Astrocyte (in vitro differentiated cells and primary cell): Measurements from ENCODE around the gene RUNX1. TPM values are rescaled to one million over a fixed set of nuclear protein-coding genes. Genes with fewer than 3 reads are reported as not detected.

Experiments
- DNase-seq: peaks from one replicate; pipeline ENCODE4 v3.0.0-alpha.2; 2010; ENCODE audit warnings: low read depth
- FAIRE-seq: peaks from 2 replicates; lab custom pipeline; 2011; peaks lifted over from hg19 to GRCh38; lab: Jason Lieb, UNC
- H2AFZ ChIP-seq: 2 replicates; pipeline ENCODE4 v1.6.0; 2012; ENCODE audit warnings: low read depth, low read length, inconsistent platforms
- H3K27ac ChIP-seq: 2 replicates; pipeline ENCODE4 v1.5.1; 2011; ENCODE audit warnings: low read depth, low read length, inconsistent platforms
- H3K27me3 ChIP-seq: 2 replicates; pipeline ENCODE4 v1.6.0; 2011; ENCODE audit warnings: low read length, inconsistent platforms; ENCODE audit not compliant: insufficient read depth
- H3K36me3 ChIP-seq: 2 replicates; pipeline ENCODE4 v1.5.1; 2011; ENCODE audit warnings: low read length, inconsistent platforms; ENCODE audit not compliant: insufficient read depth
- H3K4me1 ChIP-seq: 2 replicates; pipeline ENCODE4 v1.5.1; 2011; ENCODE audit warnings: low read length, inconsistent platforms; ENCODE audit not compliant: insufficient read depth
- H3K4me2 ChIP-seq: 2 replicates; pipeline ENCODE4 v1.6.0; 2012; ENCODE audit warnings: low read length, inconsistent platforms
- H3K4me3 ChIP-seq: 2 replicates; pipeline ENCODE4 v1.5.1; 2011; ENCODE audit warnings: low read depth, mild to moderate bottlenecking, low read length, inconsistent platforms; ENCODE audit not compliant: insufficient read depth
- H3K79me2 ChIP-seq: 2 replicates; pipeline ENCODE4 v1.6.0; 2012; ENCODE audit warnings: mild to moderate bottlenecking, low read length, inconsistent platforms; ENCODE audit not compliant: insufficient read depth
- H3K9ac ChIP-seq: 2 replicates; pipeline ENCODE4 v1.6.0; 2012; ENCODE audit warnings: mild to moderate bottlenecking, low read length, inconsistent platforms
- H3K9me3 ChIP-seq: 2 replicates; pipeline ENCODE4 v1.5.1; 2012; ENCODE audit warnings: low read depth, mild to moderate bottlenecking, low read length, inconsistent platforms; ENCODE audit not compliant: insufficient read depth
- H4K20me1 ChIP-seq: 2 replicates; pipeline ENCODE4 v1.6.0; 2012; ENCODE audit warnings: low read length, inconsistent platforms; ENCODE audit not compliant: insufficient read depth
- H3K27ac Mint-ChIP-seq: one replicate; pipeline ENCODE4 v1.8.0; 2021; ENCODE audit warnings: mild to moderate bottlenecking, mixed read lengths; ENCODE audit not compliant: unreplicated experiment
- H3K27me3 Mint-ChIP-seq: one replicate; pipeline ENCODE4 v1.8.0; 2021; ENCODE audit warnings: low read depth, mixed read lengths; ENCODE audit not compliant: unreplicated experiment
- H3K36me3 Mint-ChIP-seq: one replicate; pipeline ENCODE4 v1.8.0; 2021; ENCODE audit warnings: low read depth, mixed read lengths; ENCODE audit not compliant: unreplicated experiment
- H3K4me1 Mint-ChIP-seq: one replicate; pipeline ENCODE4 v1.8.0; 2021; ENCODE audit warnings: low read depth, mixed read lengths; ENCODE audit not compliant: unreplicated experiment
- H3K4me3 Mint-ChIP-seq: one replicate; pipeline ENCODE4 v1.8.0; 2021; ENCODE audit warnings: mild to moderate bottlenecking, moderate library complexity, mixed read lengths; ENCODE audit not compliant: unreplicated experiment
- H3K9me3 Mint-ChIP-seq: one replicate; pipeline ENCODE4 v1.8.0; 2021; ENCODE audit warnings: mild to moderate bottlenecking, mixed read lengths; ENCODE audit not compliant: unreplicated experiment
- CTCF ChIP-seq: IDR thresholded peaks from 2 replicates; pipeline ENCODE4 v1.5.1; 2011; ENCODE audit warnings: low read depth, mild to moderate bottlenecking, inconsistent platforms, low read length, moderate library complexity; ENCODE audit not compliant: insufficient read depth
- EZH2 ChIP-seq: IDR thresholded peaks from 2 replicates; pipeline ENCODE4 v1.6.1; 2012; ENCODE audit warnings: mild to moderate bottlenecking, low read length, inconsistent platforms; ENCODE audit not compliant: insufficient read depth
- total RNA-seq: library from RNA; stranded (reverse); gene quantifications from 2 replicates; pipeline ENCODE4 v1.2.1, GENCODE V29; 2021

The RUNX1 gene
- total RNA-seq, 1 donor from 2014 or later = 84.6 TPM

DNA sequence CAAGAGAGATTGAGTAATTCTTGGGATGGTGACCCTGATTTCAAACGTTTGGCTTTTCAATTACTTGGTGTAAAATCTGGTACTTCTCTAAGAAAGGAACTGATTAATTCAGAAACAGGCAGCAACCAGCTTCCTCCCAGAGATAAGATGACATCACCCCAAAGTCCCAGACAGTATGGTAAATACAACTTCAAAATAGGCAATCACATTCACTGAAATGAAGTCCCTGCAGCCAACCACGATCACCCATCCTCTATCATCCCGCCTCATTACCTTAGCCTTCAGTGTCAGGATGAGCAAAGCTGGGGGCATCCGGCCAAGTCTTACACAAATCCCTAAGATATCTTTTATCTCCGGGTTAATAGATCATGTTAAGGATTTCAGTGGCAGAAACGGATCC is 26.4 kb upstream of the RUNX1 start:
- no peak overlapping the region for H3K4me2 ChIP-seq
- Mint-ChIP-seq H3K4me3 (no peak overlapping the region), H3K4me1 (peaks cover 26% of the 10 kb centered on the region), H3K9me3 (peaks cover 7% of the 10 kb centered on the region), H3K36me3 (peaks cover 5% of the 10 kb centered on the region), H3K27ac (peak overlapping the region; percentile 54), H3K27me3 (no peaks in the 10 kb centered on the region)
- no peaks in the 10 kb centered on the region for H3K36me3 ChIP-seq
- peaks cover 12% of the 10 kb centered on the region for H3K4me1 ChIP-seq
- FAIRE-seq (peak; percentile 55), DNase-seq (peak; percentile 78)
- no peak overlapping the region for H3K9ac ChIP-seq
- TF ChIP-seq EZH2 = no peak
- no peak for TF ChIP-seq CTCF
- H3K4me3 ChIP-seq = no peak overlapping the region
- peak overlapping the region; percentile 21 for H2AFZ ChIP-seq
- peak overlapping the region; percentile 11 for H3K27ac ChIP-seq
- no peaks in the 10 kb centered on the region for H3K27me3 ChIP-seq
- no peaks in the 10 kb centered on the region for H3K9me3 ChIP-seq
- no peaks in the 10 kb centered on the region for H4K20me1 ChIP-seq
- H3K79me2 ChIP-seq = no peaks in the 10 kb centered on the region

GRCh38 chr21:35072960-35073359 is 23.9 kb upstream of the RUNX1 start:
- H3K27ac ChIP-seq = no peak overlapping the region
- no peaks in the 10 kb centered on the region for H3K36me3 ChIP-seq
- no peak overlapping the region for H3K4me2 ChIP-seq
- no peaks in the 10 kb centered on the region for H3K79me2 ChIP-seq
- no peaks in the 10 kb centered on the region for H3K27me3 ChIP-seq
- Mint-ChIP-seq H3K4me3 (no peak overlapping the region), H3K9me3 (peaks cover 7% of the 10 kb centered on the region), H3K27ac (no peak overlapping the region), H3K4me1 (peaks cover 22% of the 10 kb centered on the region), H3K36me3 (peaks cover 2% of the 10 kb centered on the region), H3K27me3 (no peaks in the 10 kb centered on the region)
- FAIRE-seq (no peak), DNase-seq (no peak)
- TF ChIP-seq CTCF = no peak
- no peak for TF ChIP-seq EZH2
- H2AFZ ChIP-seq = peak overlapping the region; percentile 67
- H3K4me3 ChIP-seq = no peak overlapping the region
- H3K9me3 ChIP-seq = no peaks in the 10 kb centered on the region
- no peak overlapping the region for H3K9ac ChIP-seq
- no peaks in the 10 kb centered on the region for H4K20me1 ChIP-seq
- peaks cover 12% of the 10 kb centered on the region for H3K4me1 ChIP-seq

DNA sequence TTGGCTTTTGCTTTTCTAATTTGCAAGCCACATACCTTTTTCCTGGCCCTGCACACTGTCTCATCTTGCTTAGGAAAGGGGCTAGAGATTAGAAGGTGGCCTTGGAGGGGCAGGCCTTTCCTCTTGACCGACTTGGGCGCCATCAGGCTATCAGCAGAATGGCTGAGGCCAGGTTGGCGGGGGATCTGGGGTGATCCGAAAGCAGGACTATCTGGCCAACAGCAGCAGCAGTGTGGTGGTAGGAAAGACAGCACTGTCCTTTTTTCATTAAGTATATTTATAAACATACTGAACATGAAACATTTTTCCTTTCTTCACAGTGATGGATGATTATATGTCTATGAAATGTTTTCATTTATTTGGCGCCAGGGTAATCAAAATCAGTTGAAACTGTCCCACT is 23.5 kb upstream of the RUNX1 start:
- no peaks in the 10 kb centered on the region for H3K79me2 ChIP-seq
- peaks cover 7% of the 10 kb centered on the region for H3K9me3 Mint-ChIP-seq
- H3K4me1 ChIP-seq = peaks cover 12% of the 10 kb centered on the region
- H3K27ac ChIP-seq = no peak overlapping the region
- peaks cover 2% of the 10 kb centered on the region for H3K36me3 Mint-ChIP-seq
- peaks cover 19% of the 10 kb centered on the region for H3K4me1 Mint-ChIP-seq
- H3K9me3 ChIP-seq = no peaks in the 10 kb centered on the region
- no peaks in the 10 kb centered on the region for H3K27me3 Mint-ChIP-seq
- DNase-seq (no peak), FAIRE-seq (no peak)
- no peaks in the 10 kb centered on the region for H3K36me3 ChIP-seq
- H4K20me1 ChIP-seq = no peaks in the 10 kb centered on the region
- TF ChIP-seq EZH2 (no peak), CTCF (no peak)
- H3K4me2 ChIP-seq = no peak overlapping the region
- H3K9ac ChIP-seq = no peak overlapping the region
- H3K27ac Mint-ChIP-seq = no peak overlapping the region
- no peak overlapping the region for H3K4me3 Mint-ChIP-seq
- H3K27me3 ChIP-seq = no peaks in the 10 kb centered on the region
- H3K4me3 ChIP-seq = no peak overlapping the region
- H2AFZ ChIP-seq = no peak overlapping the region
